IPS-18a (cell line): ENCODE results near the gene PRSS27.

Experiments
- H3K27ac ChIP-seq: one replicate; pipeline ENCODE4 v1.5.1; 2013; ENCODE audit warnings: low read length
- H3K27me3 ChIP-seq: one replicate; pipeline ENCODE4 v1.6.1; 2013; ENCODE audit warnings: mild to moderate bottlenecking, low read length; ENCODE audit not compliant: control insufficient read depth, insufficient read depth
- H3K36me3 ChIP-seq: one replicate; pipeline ENCODE4 v1.6.1; 2013; ENCODE audit warnings: low read depth, low read length; ENCODE audit not compliant: control insufficient read depth
- H3K4me1 ChIP-seq: one replicate; pipeline ENCODE4 v1.6.1; 2013; ENCODE audit warnings: low read depth, low read length; ENCODE audit not compliant: control insufficient read depth
- H3K4me3 ChIP-seq: one replicate; pipeline ENCODE4 v1.5.1; 2013; ENCODE audit warnings: low read length
- H3K9ac ChIP-seq: one replicate; pipeline ENCODE4 v1.6.1; 2013; ENCODE audit warnings: mild to moderate bottlenecking, low read length, moderate library complexity
- H3K9me3 ChIP-seq: one replicate; pipeline ENCODE4 v1.6.1; 2013; ENCODE audit warnings: low read depth, low read length; ENCODE audit not compliant: control insufficient read depth

PRSS27 gene

DNA sequence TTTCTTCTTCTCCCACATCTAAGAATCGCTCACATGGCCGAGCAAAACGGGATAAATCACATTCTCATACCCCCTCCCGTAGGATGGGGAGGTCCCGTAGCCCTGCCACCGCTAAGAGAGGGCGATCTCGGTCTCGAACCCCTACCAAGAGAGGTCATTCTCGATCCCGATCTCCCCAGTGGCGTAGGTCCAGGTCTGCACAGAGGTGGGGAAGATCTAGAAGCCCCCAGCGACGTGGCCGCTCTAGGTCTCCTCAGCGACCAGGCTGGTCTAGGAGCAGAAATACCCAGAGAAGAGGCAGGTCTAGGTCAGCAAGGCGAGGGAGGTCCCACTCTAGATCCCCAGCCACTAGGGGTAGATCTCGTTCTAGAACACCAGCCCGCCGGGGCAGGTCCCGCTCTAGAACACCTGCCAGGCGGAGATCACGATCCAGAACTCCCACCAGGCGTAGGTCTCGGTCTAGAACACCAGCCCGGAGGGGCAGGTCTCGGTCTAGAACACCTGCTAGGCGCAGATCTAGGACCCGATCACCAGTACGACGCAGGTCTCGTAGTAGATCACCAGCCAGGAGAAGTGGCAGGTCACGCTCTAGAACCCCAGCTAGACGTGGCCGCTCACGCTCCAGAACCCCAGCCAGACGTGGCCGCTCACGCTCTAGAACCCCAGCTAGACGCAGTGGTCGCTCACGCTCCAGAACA is 42.0 kb upstream of the PRSS27 start:
- Histone ChIP-seq H3K36me3 (peaks cover 100% of the 10 kb centered on the region), H3K9me3 (peaks cover 4% of the 10 kb centered on the region), H3K4me1 (no peaks in the 10 kb centered on the region), H3K9ac (no peak overlapping the region), H3K4me3 (no peak overlapping the region), H3K27ac (no peak overlapping the region), H3K27me3 (no peaks in the 10 kb centered on the region)

DNA sequence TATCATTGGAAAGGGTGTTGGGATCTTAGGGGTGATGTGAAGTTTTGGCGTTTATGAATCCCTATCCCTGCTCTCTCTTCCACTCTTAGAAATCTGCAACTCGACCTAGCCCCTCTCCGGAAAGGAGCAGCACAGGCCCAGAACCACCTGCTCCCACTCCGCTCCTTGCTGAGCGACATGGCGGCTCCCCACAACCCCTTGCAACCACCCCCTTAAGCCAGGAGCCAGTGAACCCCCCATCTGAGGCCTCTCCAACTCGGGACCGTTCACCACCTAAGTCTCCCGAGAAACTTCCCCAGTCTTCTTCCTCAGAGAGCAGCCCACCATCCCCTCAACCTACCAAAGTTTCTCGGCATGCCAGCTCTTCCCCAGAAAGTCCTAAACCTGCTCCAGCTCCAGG is 41.4 kb upstream of the PRSS27 start:
- no peaks in the 10 kb centered on the region for H3K27me3 ChIP-seq
- H3K36me3 ChIP-seq = peaks cover 100% of the 10 kb centered on the region
- no peaks in the 10 kb centered on the region for H3K4me1 ChIP-seq
- H3K9ac ChIP-seq = no peak overlapping the region
- peaks cover 4% of the 10 kb centered on the region for H3K9me3 ChIP-seq
- H3K27ac ChIP-seq = no peak overlapping the region
- H3K4me3 ChIP-seq = no peak overlapping the region

DNA sequence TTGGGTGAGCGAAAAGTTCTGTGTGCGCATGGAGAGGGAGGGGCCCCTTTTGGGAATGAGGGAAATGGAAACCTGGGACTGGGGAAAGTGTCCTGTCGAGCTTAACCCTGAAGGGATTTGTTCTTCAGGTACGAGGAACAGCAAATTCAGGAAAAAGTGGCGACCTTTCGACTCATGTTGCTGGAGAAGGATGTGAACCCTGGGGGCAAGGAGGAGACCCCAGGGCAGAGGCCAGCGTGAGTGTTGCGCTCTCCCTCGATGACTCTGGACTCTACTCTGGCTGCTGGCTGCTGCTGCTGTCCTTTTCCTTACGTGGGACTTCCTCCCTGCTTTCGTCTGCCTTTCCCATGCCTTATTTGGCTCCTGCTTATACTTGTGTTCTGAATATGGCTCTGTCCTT is 37.3 kb upstream of the PRSS27 start:
- Histone ChIP-seq H3K27ac (no peak overlapping the region), H3K4me3 (no peak overlapping the region), H3K9me3 (peaks cover 4% of the 10 kb centered on the region), H3K4me1 (peaks cover 9% of the 10 kb centered on the region), H3K27me3 (no peaks in the 10 kb centered on the region), H3K9ac (no peak overlapping the region), H3K36me3 (peaks cover 65% of the 10 kb centered on the region)

DNA sequence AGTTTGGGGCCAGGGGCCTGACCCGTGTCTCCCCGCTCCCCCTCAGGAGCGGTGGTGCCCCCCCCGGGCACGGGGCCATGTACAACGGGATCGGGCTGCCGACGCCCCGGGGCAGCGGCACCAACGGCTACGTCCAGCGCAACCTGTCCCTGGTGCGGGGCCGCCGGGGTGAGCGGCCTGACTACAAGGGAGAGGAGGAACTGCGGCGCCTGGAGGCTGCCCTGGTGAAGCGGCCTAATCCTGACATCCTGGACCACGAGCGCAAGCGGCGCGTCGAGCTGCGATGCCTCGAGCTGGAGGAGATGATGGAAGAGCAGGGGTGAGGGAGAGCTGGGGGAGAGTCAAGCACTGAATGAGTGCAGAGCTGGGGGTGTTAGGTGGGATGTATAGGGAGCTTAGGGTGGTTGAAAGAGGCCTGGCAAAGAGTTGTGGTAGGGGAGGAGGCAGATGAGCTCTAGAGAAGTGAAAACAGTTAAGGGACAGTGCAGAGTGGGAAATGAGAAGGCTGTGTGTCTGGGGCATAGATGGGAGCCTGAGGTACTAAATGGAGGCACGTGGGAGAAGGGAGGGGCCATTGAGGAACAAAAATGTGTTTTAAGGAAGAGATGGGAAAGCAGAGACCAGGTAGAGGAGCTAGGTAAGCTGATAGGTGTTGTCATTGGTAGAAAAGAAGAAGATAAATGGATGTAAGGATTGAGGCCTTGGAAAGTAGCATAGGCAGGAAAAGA is 36.4 kb upstream of the PRSS27 start:
- Histone ChIP-seq H3K36me3 (peaks cover 57% of the 10 kb centered on the region), H3K4me3 (no peak overlapping the region), H3K27me3 (no peaks in the 10 kb centered on the region), H3K4me1 (peaks cover 11% of the 10 kb centered on the region), H3K9ac (no peak overlapping the region), H3K9me3 (peaks cover 4% of the 10 kb centered on the region), H3K27ac (no peak overlapping the region)

DNA sequence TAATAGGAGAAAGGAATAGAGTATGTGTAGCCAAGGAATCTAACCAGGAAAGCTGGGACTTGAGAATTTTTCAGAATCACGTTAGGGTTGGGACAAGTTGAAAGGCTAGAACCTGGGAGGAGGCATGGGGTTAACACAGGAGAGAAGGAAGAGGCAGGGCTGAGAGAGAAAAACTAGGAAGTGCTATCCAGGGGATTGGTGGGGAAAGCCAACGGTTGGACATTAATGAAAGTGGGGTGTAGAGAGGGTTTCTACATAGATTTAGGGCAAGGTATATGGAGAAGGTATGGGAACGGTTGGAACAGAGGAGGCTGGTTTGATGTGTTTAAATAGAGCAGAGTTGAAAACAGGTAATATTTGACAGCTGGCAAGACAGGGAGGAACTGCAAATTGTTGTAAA is 35.1 kb upstream of the PRSS27 start:
- Histone ChIP-seq H3K27ac (no peak overlapping the region), H3K4me3 (peak overlapping the region; percentile 88), H3K36me3 (peaks cover 44% of the 10 kb centered on the region), H3K9me3 (no peaks in the 10 kb centered on the region), H3K4me1 (peaks cover 12% of the 10 kb centered on the region), H3K9ac (peak overlapping the region; percentile 93), H3K27me3 (no peaks in the 10 kb centered on the region)

DNA sequence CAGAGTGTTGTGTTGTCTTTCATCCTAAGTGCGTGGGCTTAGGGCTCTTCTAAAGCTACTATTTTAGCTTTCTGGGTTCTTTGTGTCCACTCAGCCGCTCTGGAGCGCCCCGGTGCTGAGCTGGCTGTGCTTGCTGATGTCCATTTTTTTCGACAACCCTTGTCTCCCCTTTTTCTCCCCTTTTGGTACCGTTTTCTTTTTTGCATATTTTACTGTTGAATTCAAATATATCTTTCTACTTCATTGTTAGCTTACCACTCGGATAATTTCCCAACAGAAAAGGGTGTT is 33.7 kb upstream of the PRSS27 start:
- H3K9me3 ChIP-seq = no peaks in the 10 kb centered on the region
- H3K27ac ChIP-seq = peak overlapping the region; percentile 47
- peak overlapping the region; percentile 88 for H3K4me3 ChIP-seq
- no peaks in the 10 kb centered on the region for H3K27me3 ChIP-seq
- peaks cover 12% of the 10 kb centered on the region for H3K4me1 ChIP-seq
- H3K36me3 ChIP-seq = peaks cover 32% of the 10 kb centered on the region
- peak overlapping the region; percentile 93 for H3K9ac ChIP-seq

DNA sequence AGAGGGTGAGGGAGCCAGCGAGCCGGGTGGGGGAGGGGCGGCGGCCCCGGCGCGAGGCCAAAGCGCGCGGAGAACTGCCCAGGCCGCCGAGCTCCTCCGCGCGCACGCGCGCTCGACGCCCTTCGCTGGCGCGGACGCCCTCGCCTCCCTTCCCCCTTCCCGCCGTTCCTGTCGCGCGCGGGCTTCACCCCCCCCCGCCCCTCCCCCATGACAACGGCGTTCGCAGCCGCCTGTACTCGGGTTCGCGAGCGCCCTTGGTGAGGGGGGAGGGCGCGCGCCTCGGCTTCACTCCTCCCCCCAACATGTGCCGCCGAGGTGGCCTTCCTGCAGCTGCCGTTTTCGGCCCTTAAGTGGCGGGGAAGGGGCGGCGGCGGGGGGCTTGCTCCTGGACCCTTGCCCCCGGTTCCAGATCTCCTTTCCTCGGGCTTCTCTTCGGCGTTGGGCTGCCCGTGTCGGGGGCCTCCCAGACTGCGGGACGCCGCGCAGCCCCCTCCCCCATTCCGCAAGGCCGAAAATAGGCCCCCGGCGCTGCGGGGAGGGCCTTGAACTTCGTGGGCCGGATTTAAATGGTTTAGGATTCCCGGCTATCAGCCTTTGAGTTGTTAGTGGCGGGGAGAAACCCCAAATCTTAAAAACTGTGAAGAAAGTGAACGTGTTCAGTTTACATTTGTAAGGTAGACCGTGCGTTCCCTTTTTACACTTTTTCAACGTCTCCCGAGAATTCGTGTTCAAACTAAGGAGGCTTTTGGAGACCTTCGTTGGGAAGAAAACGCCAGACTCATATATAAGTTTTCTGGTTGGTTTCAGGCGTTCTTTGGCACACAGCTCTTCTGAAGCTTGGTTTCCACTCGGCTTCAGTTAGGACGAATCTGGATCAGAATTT is 33.1 kb upstream of the PRSS27 start:
- peaks cover 12% of the 10 kb centered on the region for H3K4me1 ChIP-seq
- H3K9ac ChIP-seq = peak overlapping the region; percentile 93
- peak overlapping the region; percentile 88 for H3K4me3 ChIP-seq
- peaks cover 26% of the 10 kb centered on the region for H3K36me3 ChIP-seq
- H3K27me3 ChIP-seq = no peaks in the 10 kb centered on the region
- H3K9me3 ChIP-seq = no peaks in the 10 kb centered on the region
- H3K27ac ChIP-seq = peak overlapping the region; percentile 100

DNA sequence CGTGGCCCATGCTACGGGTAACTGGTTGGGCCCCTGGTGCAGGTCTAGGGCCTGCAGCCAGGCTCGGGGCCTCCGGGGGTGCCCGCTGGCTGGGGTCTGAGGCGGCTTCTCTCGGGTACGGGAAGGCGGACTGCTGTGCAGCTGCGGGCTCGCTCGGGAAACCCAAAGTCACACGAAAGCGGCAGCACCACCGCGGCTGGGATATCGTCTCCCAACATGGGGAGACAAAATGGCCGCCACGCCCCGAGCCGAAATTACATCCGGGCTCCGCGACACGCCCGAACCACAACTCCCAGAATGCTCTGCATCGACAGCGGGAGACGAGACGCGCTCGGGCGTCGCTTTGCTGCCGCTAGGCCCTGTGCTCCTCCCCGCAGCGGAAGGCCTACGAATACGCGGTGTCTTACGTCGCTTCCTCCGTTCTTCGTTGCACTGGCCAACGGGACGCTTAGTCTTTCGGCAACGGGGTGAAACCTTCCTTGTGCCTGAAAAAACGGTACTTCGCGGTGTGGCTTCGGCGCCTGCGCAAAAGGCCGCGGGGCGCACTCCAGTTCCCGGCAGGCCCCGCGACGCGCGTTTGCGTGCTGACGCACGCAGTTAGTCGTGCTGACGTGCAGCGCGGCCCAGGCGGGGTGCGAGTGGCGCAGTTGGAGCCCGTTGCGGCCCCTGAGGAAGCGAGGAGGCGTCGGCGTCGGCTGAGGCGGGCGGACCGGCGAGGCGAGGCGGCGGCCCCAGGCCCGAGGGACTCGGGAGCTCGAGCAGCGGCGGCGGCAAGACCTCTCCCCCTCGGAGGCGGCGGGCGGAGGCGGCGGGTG is 32.2 kb upstream of the PRSS27 start, which contains the start of gene SRRM2:
SRRM2 (plus strand) TSS at position 604 of the 815 bp plus-strand sequence. CDS start 3,727 bp downstream, outside the sequence.
- no peaks in the 10 kb centered on the region for H3K27me3 ChIP-seq
- peaks cover 12% of the 10 kb centered on the region for H3K4me1 ChIP-seq
- no peaks in the 10 kb centered on the region for H3K9me3 ChIP-seq
- H3K36me3 ChIP-seq = peaks cover 18% of the 10 kb centered on the region
- H3K9ac ChIP-seq = peak within 1 kb of the TSS; percentile 93
- peak within 1 kb of the TSS; percentile 100 for H3K27ac ChIP-seq
- peak within 1 kb of the TSS; percentile 88 for H3K4me3 ChIP-seq

DNA sequence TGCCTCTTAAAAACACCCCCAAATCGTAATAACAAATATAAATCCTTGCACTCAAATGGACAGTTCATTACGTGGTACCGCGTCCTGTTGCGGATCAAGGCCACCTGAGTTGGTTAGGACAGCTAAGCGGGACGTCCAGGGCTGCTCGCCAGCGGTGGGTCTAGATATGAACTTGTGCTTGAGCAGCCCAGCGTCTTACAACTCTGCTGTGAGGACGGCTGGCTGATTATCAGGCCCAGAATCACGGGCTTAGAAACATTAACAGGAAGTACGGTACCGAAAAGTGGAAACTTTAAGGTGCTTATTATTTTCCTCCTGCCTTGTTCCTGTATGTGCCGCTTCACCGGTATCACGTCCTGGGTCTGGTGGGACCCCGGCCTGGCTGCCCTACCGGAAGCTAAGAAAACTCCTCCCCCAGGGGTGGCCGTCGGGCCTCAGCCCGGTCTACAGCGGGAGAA is 31.6 kb upstream of the PRSS27 start:
- peak overlapping the region; percentile 93 for H3K9ac ChIP-seq
- H3K4me3 ChIP-seq = peak overlapping the region; percentile 88
- H3K4me1 ChIP-seq = peaks cover 12% of the 10 kb centered on the region
- H3K27me3 ChIP-seq = no peaks in the 10 kb centered on the region
- peak overlapping the region; percentile 100 for H3K27ac ChIP-seq
- H3K9me3 ChIP-seq = no peaks in the 10 kb centered on the region
- H3K36me3 ChIP-seq = peaks cover 11% of the 10 kb centered on the region

DNA sequence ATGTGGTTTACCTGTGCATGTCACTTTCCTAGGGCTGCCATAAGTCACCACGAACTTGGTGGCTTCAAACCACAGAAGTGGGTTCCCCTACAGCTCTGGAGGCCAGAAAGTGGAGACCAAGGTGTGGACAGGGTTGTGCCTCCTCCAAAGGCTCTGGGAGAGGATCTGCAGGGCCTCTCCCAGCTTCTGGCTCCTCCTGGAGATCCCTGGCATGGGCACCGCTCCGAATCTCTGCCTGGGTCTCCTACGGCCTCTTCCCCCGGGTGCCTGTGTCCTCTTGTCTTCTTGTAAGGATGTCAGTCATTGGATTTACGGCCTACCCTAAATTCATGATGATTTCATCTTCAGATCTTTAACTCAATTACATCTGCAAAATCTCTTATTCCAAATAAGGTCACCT is 29.9 kb upstream of the PRSS27 start:
- H3K27ac ChIP-seq = no peak overlapping the region

DNA sequence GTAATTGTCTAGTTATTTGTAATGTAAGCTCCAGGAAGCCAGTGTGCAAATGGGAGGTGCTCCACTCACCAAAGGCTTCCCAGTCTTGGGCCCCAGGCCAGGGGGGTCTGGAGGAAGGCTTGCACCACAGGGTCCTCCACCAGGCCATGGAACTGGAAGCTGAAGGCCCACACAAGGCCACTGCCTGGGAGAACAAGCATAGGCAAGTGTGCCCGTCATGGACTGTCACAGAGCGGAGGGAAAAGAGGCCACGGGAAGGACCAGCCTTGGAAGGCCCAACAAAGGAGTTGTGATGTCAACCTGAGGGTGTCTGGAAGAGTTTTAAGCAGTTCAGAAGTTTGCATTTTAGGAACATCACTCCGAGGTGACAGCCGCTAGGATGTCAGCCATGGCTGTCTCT is 29.5 kb upstream of the PRSS27 start:
- Histone ChIP-seq H3K36me3 (peaks cover 3% of the 10 kb centered on the region), H3K4me1 (peaks cover 5% of the 10 kb centered on the region), H3K27me3 (no peaks in the 10 kb centered on the region), H3K4me3 (no peak overlapping the region), H3K9ac (no peak overlapping the region), H3K9me3 (no peaks in the 10 kb centered on the region), H3K27ac (no peak overlapping the region)

More for the DNA sequence above, 29.9 kb upstream of the PRSS27 start:
- no peaks in the 10 kb centered on the region for H3K27me3 ChIP-seq
- H3K36me3 ChIP-seq = peaks cover 3% of the 10 kb centered on the region
- H3K9ac ChIP-seq = no peak overlapping the region
- H3K4me1 ChIP-seq = peaks cover 10% of the 10 kb centered on the region
- H3K4me3 ChIP-seq = no peak overlapping the region
- H3K9me3 ChIP-seq = no peaks in the 10 kb centered on the region
